ENCODE measurements around the gene DGKI. TPM values are rescaled to one million over a fixed set of nuclear protein-coding genes. Genes with fewer than 3 reads are reported as not detected.

DGKI gene
- total RNA-seq, 4 donors from 2014 or later: 0.64 to 1.2 (median 1.00) TPM; not detected in 1

GRCh38 chr7:137790828-137791227, 55.9 kb downstream of the DGKI start:
- Histone ChIP-seq H3K4me1 (no peaks in the 10 kb centered on the region), H3K9me3 (no peaks in the 10 kb centered on the region), H3K36me3 (no peaks in the 10 kb centered on the region), H3K27me3 (no peaks in the 10 kb centered on the region), H3K27ac (no peak overlapping the region), H3K4me3 (no peak overlapping the region)
- TF ChIP-seq CTCF (IDR thresholded peaks at IDR 0.05) (no peak), EP300 (IDR thresholded peaks at IDR 0.05; ENCODE audit: low read depth) (no peak), POLR2A (IDR thresholded peaks at IDR 0.05) (no peak), POLR2AphosphoS5 (IDR thresholded peaks at IDR 0.05) (no peak)
- no peak for DNase-seq
- in situ Hi-C loops (cut with MboI; ENCODE audit: low pct_ligation_motif_present in 1 of 4, low pct_unique_long_range_greater_than_20kb in 1 of 4, low sequenced_read_pairs in 3 of 4): no loop called here
- intact Hi-C loops (cut with DNase I; ENCODE audit: low total_unique reads): no loop called here

- DNase-seq: no peak
- WGBS, 2 donors (ENCODE audit: low coverage in 1 of 2): 77 to 78% methylated on average over 4 of the region's 4 CpGs
- Histone ChIP-seq H3K9me3 (no peaks in the 10 kb centered on the region), H3K27ac (no peak overlapping the region), H3K4me3 (no peak overlapping the region), H3K36me3 (no peaks in the 10 kb centered on the region), H3K4me1 (no peaks in the 10 kb centered on the region), H3K27me3 (no peaks in the 10 kb centered on the region)
- intact Hi-C loops (cut with DNase I; ENCODE audit: low total_unique reads) (no loop called here), in situ Hi-C loops (cut with MboI; ENCODE audit: low pct_ligation_motif_present in 1 of 4, low pct_unique_long_range_greater_than_20kb in 1 of 4, low sequenced_read_pairs in 3 of 4) (no loop called here)
- TF ChIP-seq CTCF (IDR thresholded peaks at IDR 0.05) (no peak), POLR2AphosphoS5 (IDR thresholded peaks at IDR 0.05) (no peak), POLR2A (IDR thresholded peaks at IDR 0.05) (no peak), EP300 (IDR thresholded peaks at IDR 0.05; ENCODE audit: low read depth) (no peak)
These were observed 57.4 kb downstream of the DGKI start for GRCh38 chr7:137789215-137789882.

DNA sequence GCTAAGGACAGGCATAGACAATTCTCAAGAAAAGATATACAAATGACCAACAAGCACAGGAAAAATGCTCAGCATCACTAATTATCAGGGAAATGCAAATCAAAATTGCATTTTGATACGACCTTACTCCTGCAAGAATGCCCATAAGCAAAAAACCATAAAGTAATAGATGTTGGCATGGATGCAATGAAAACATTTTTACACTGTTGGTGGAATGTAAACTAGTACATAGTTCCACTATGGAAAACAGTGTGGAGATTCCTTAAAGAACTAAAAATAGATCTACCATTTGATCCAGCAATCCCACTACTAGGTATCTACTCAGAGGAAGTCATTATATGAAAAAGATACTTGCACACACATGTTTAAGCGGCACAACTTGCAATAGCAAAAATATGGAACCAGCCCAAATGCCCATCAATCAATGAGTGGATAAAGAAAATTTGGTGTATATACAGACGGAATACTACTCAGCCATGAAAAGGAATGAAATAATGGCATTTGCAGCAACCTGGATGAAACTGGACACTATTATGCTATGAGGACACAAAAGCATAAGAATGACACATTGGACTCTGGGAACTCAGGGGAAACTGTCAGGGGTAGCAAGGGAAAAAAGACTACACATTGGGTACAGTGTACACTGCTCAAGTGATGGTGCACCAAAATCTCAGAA, 59.3 kb downstream of the DGKI start:
- 43 to 55% methylated on average over 3 of the region's 3 CpGs for WGBS, 2 donors (ENCODE audit: low coverage in 1 of 2)
- intact Hi-C loops (cut with DNase I; ENCODE audit: low total_unique reads): no loop called here

DNA sequence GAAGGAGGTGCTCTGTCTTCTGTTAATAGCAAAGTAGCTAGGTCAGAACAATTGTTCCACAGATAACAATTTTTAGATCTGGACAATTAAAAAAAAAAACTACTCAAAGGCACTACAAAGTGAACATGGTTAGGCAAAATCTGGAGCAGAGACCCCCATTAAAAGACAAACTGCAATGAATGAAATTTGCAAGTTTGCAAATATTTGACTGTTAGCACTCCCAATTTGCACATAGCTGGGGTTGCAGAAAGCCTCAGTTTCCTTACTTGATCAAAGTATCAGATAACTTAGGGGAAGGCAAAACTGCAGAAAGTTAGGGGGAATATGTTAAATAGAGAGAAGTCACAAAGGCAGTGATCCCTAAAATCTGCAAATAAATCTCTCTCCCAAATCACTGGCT, 68.3 kb downstream of the DGKI start:
- Histone ChIP-seq H3K36me3 (no peaks in the 10 kb centered on the region), H3K4me1 (no peaks in the 10 kb centered on the region), H3K27me3 (no peaks in the 10 kb centered on the region), H3K4me3 (no peak overlapping the region), H3K27ac (no peak overlapping the region), H3K9me3 (no peaks in the 10 kb centered on the region)
- in situ Hi-C loops (cut with MboI; ENCODE audit: low pct_ligation_motif_present in 1 of 4, low pct_unique_long_range_greater_than_20kb in 1 of 4, low sequenced_read_pairs in 3 of 4) (no loop called here), intact Hi-C loops (cut with DNase I; ENCODE audit: low total_unique reads) (no loop called here)
- no peak for TF ChIP-seq CTCF (IDR thresholded peaks at IDR 0.05)
- TF ChIP-seq EP300 (IDR thresholded peaks at IDR 0.05; ENCODE audit: low read depth): no peak
- no peak for TF ChIP-seq POLR2A (IDR thresholded peaks at IDR 0.05)
- TF ChIP-seq POLR2AphosphoS5 (IDR thresholded peaks at IDR 0.05): no peak
- DNase-seq: no peak

More for the DNA sequence above, 59.3 kb downstream of the DGKI start:
- no peaks in the 10 kb centered on the region for H3K36me3 ChIP-seq
- no peaks in the 10 kb centered on the region for H3K27me3 ChIP-seq
- H3K4me1 ChIP-seq: no peaks in the 10 kb centered on the region
- H3K4me3 ChIP-seq: no peak overlapping the region
- no peak for DNase-seq
- H3K9me3 ChIP-seq: no peaks in the 10 kb centered on the region
- in situ Hi-C loops (cut with MboI; ENCODE audit: low pct_ligation_motif_present in 1 of 4, low pct_unique_long_range_greater_than_20kb in 1 of 4, low sequenced_read_pairs in 3 of 4): no loop called here
- no peak for TF ChIP-seq EP300 (IDR thresholded peaks at IDR 0.05; ENCODE audit: low read depth)
- TF ChIP-seq CTCF (IDR thresholded peaks at IDR 0.05): no peak
- TF ChIP-seq POLR2AphosphoS5 (IDR thresholded peaks at IDR 0.05): no peak
- TF ChIP-seq POLR2A (IDR thresholded peaks at IDR 0.05): no peak
- H3K27ac ChIP-seq: no peak overlapping the region
